ENCODE results near the gene ZNF451. TPM values are rescaled to one million over a fixed set of nuclear protein-coding genes. Genes with fewer than 3 reads are reported as not detected.

Gene ZNF451
- total RNA-seq, 1 experiment from 2014 or later = 72.2 TPM

DNA sequence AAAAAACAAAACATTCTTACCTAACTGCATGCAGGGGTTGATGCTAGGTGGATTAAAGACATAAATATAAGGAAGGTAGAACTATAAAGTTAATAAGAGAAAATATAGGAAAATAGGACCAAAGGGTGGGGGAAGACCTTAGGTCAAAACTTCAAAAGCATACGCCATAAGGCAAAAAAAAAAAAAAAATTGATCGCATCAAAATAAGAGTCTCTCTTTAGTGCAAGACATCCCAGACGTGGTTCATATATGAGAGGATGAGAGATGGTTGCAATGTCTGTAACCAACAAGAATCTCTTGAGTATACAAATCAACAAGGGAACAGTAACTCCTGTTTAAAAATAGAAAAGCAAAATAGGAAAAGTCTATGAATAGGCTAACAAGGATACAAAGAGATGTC is 90.6 kb downstream of the ZNF451 start:
- Histone ChIP-seq H3K9me3 (ENCODE audit: low read depth, low read length, poor library complexity, severe bottlenecking) (no peaks in the 10 kb centered on the region), H3K4me1 (ENCODE audit: insufficient read depth, low read length, poor library complexity, severe bottlenecking) (peaks cover 13% of the 10 kb centered on the region), H3K27me3 (replicated peaks; ENCODE audit: insufficient read depth, low read depth, low read length, poor library complexity) (no peaks in the 10 kb centered on the region), H3K27ac (ENCODE audit: low read depth, low read length, poor library complexity, severe bottlenecking) (no peak overlapping the region), H3K36me3 (ENCODE audit: insufficient read depth, low read length, poor library complexity, severe bottlenecking) (peaks cover 56% of the 10 kb centered on the region), H3K4me3 (ENCODE audit: low read depth, low read length, poor library complexity, severe bottlenecking) (no peak overlapping the region)
- POLR2A ChIA-PET (ENCODE audit: low non-redundant PET) = no interaction called here
- no peak for DNase-seq (ENCODE audit: low spot score)
- intact Hi-C loops (cut with micrococcal nuclease; ENCODE audit: unreplicated experiment) = no loop called here
- CTCF ChIA-PET = no interaction called here
- TF ChIP-seq EZH2 (IDR thresholded peaks at IDR 0.05; ENCODE audit: borderline replicate concordance, low read depth, low read length, poor library complexity, severe bottlenecking) (no peak), CTCF (conservative IDR thresholded peaks at IDR 0.05; ENCODE audit: low read depth, low read length) (no peak)
- no TSS peak for BruUV-seq (replicated peaks)

DNA sequence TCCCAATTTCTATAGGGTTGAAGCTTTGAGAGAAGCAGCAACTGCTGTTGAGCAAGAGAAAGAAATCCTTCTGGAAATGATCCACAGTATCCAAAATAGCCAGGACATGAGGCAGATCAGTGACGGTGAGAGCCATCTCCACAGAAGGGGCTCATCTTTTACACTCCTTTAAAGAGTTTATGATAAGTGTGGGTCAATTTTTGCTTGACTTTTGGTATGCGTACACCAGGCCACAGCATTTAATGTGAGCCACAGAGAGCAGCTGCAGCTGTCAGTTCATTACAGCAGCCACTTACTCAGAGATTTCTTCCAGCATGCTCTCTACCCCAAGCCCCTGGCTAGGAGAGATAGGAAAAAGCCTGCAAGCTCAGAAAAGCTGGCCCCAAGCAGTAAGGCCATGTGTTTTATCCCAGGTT is 92.0 kb downstream of the ZNF451 start:
- no peak for DNase-seq (ENCODE audit: low spot score)
- BruUV-seq (replicated peaks) = no TSS peak
- no peak overlapping the region for H3K4me3 ChIP-seq (ENCODE audit: low read depth, low read length, poor library complexity, severe bottlenecking)
- H3K27ac ChIP-seq (ENCODE audit: low read depth, low read length, poor library complexity, severe bottlenecking) = no peak overlapping the region
- ChIA-PET POLR2A (ENCODE audit: low non-redundant PET) (no interaction called here), CTCF (no interaction called here)
- intact Hi-C loops (cut with micrococcal nuclease; ENCODE audit: unreplicated experiment) = no loop called here
- no peaks in the 10 kb centered on the region for H3K9me3 ChIP-seq (ENCODE audit: low read depth, low read length, poor library complexity, severe bottlenecking)
- H3K27me3 ChIP-seq (replicated peaks; ENCODE audit: insufficient read depth, low read depth, low read length, poor library complexity) = no peaks in the 10 kb centered on the region
- peaks cover 60% of the 10 kb centered on the region for H3K36me3 ChIP-seq (ENCODE audit: insufficient read depth, low read length, poor library complexity, severe bottlenecking)
- no peak for TF ChIP-seq CTCF (conservative IDR thresholded peaks at IDR 0.05; ENCODE audit: low read depth, low read length)
- no peak for TF ChIP-seq EZH2 (IDR thresholded peaks at IDR 0.05; ENCODE audit: borderline replicate concordance, low read depth, low read length, poor library complexity, severe bottlenecking)
- H3K4me1 ChIP-seq (ENCODE audit: insufficient read depth, low read length, poor library complexity, severe bottlenecking) = peaks cover 6% of the 10 kb centered on the region

GRCh38 chr6:57183336-57183735 is 93.3 kb downstream of the ZNF451 start:
- POLR2A ChIA-PET (ENCODE audit: low non-redundant PET) = no interaction called here
- Histone ChIP-seq H3K4me3 (ENCODE audit: low read depth, low read length, poor library complexity, severe bottlenecking) (no peak overlapping the region), H3K27ac (ENCODE audit: low read depth, low read length, poor library complexity, severe bottlenecking) (no peak overlapping the region), H3K36me3 (ENCODE audit: insufficient read depth, low read length, poor library complexity, severe bottlenecking) (peaks cover 57% of the 10 kb centered on the region), H3K27me3 (replicated peaks; ENCODE audit: insufficient read depth, low read depth, low read length, poor library complexity) (no peaks in the 10 kb centered on the region), H3K9me3 (ENCODE audit: low read depth, low read length, poor library complexity, severe bottlenecking) (no peaks in the 10 kb centered on the region), H3K4me1 (ENCODE audit: insufficient read depth, low read length, poor library complexity, severe bottlenecking) (peaks cover 6% of the 10 kb centered on the region)
- CTCF ChIA-PET = no interaction called here
- DNase-seq (ENCODE audit: low spot score) = no peak
- no peak for TF ChIP-seq EZH2 (IDR thresholded peaks at IDR 0.05; ENCODE audit: borderline replicate concordance, low read depth, low read length, poor library complexity, severe bottlenecking)
- TF ChIP-seq CTCF (conservative IDR thresholded peaks at IDR 0.05; ENCODE audit: low read depth, low read length) = no peak
- intact Hi-C loops (cut with micrococcal nuclease; ENCODE audit: unreplicated experiment) = no loop called here
- no TSS peak for BruUV-seq (replicated peaks)

Measured in A673 (cell line).